WERI-Rb-1 (cell line): Measurements from ENCODE around the gene PCK1.

Source experiments
- DNase-seq: peaks from one replicate; pipeline ENCODE4 v3.0.0-alpha.2; 2020
- H3K27ac ChIP-seq: fragments of 250-450 bp; sonication (Bioruptor Pico); 2 replicates; pipeline ENCODE4 v1.5.1; 2020; ENCODE audit warnings: mild to moderate bottlenecking, moderate library complexity
- H3K27me3 ChIP-seq: fragments of 250-450 bp; sonication (Bioruptor Pico); 2 replicates; pipeline ENCODE4 v1.5.1; 2021; ENCODE audit warnings: mild to moderate bottlenecking, low read depth, moderate library complexity; ENCODE audit not compliant: insufficient read depth, severe bottlenecking
- H3K36me3 ChIP-seq: fragments of 250-450 bp; sonication (Bioruptor Pico); 2 replicates; pipeline ENCODE4 v1.5.1; 2020; ENCODE audit warnings: mild to moderate bottlenecking, moderate library complexity
- H3K4me3 ChIP-seq: 2 replicates; pipeline ENCODE4 v1.5.1; 2011; ENCODE audit warnings: low read depth, mild to moderate bottlenecking, control low read depth, low read length
- H3K9me3 ChIP-seq: fragments of 250-450 bp; sonication (Bioruptor Pico); 2 replicates; pipeline ENCODE4 v1.5.1; 2021; ENCODE audit warnings: mild to moderate bottlenecking, moderate library complexity; ENCODE audit not compliant: severe bottlenecking
- TF ChIP-seq, protein P1 (sequence below): IDR thresholded peaks from 2 replicates; pipeline ENCODE4 v1.5.1; 2011; ENCODE audit warnings: low read depth, mild to moderate bottlenecking, control low read depth, inconsistent platforms, low read length

Gene PCK1

DNA sequence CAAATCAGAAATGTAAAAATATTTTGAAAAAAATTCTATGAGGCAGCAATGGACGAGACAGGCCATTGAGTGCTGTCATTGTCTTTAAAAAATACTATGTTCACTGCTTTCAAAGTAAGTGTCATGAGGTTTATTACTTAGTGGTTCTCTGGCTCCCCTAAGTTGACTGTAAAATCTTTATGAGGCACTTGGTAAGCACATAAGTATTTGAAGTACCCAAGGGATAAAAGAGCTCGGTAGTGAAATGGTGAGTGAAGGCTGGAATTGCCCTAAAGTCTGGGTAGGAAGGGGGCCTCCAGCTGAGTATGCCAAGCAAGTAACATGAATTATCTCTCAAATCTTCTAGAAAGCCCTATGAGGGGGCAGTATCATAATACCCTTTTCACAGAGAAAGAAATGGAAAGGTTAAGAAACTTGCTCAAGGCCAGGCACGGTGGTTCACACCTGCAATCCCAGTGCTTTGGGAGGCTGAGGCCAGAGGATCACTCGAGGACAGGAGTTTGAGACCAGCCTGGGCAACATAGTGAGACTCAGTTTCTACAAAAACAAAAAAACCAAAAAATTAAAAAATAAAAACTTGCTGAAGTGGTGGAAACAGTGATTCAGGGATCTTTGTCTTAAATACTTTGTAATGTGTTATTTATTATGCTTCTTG, 30.5 kb upstream of the PCK1 start:
- Histone ChIP-seq H3K27me3 (no peaks in the 10 kb centered on the region), H3K36me3 (no peaks in the 10 kb centered on the region), H3K27ac (no peak overlapping the region), H3K4me3 (no peak overlapping the region), H3K9me3 (peaks cover 5% of the 10 kb centered on the region)
- DNase-seq = no peak
- TF ChIP-seq, protein P1, sequence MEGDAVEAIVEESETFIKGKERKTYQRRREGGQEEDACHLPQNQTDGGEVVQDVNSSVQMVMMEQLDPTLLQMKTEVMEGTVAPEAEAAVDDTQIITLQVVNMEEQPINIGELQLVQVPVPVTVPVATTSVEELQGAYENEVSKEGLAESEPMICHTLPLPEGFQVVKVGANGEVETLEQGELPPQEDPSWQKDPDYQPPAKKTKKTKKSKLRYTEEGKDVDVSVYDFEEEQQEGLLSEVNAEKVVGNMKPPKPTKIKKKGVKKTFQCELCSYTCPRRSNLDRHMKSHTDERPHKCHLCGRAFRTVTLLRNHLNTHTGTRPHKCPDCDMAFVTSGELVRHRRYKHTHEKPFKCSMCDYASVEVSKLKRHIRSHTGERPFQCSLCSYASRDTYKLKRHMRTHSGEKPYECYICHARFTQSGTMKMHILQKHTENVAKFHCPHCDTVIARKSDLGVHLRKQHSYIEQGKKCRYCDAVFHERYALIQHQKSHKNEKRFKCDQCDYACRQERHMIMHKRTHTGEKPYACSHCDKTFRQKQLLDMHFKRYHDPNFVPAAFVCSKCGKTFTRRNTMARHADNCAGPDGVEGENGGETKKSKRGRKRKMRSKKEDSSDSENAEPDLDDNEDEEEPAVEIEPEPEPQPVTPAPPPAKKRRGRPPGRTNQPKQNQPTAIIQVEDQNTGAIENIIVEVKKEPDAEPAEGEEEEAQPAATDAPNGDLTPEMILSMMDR = no peak

DNA sequence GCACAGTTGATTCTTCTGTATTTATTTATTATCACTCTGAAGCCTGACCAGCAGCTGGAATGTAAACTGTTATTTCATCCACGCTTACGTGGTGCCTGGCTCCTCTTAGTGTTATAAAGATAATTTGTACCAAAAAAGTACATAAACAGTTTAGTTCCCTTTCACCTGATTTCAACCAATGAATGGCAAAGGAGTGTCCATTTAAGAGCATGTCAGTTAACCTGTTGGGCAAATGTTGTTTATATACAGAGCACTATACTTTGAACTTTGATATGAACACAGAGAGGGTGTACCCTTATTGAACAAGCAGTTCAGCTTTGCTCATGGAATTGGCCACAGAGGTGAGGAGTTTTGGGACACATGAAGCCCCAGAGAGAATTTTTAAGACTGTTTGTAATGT, 28.8 kb upstream of the PCK1 start:
- Histone ChIP-seq H3K4me3 (no peak overlapping the region), H3K27ac (no peak overlapping the region), H3K36me3 (no peaks in the 10 kb centered on the region), H3K27me3 (no peaks in the 10 kb centered on the region), H3K9me3 (peaks cover 17% of the 10 kb centered on the region)
- DNase-seq = no peak
- TF ChIP-seq, protein P1 = no peak

DNA sequence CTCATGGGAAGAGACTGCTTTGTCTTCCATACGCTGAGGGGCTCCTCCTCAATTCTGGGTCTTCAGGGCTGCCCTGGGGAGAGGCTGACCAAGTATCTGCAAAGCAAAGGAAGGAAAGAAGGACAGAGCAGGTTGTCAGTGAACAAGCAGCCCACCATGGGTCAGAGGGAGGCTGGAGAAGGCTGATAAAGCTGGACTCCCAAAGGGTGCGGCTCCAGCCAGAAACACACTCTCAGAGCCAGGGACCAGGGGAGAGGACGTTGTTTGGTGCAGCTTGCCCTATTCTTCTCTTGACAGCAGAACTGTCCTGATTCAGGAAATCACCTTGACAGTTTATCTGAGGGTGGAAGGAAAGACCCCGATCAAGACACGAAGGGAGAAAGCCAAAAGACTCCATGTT, 25.6 kb upstream of the PCK1 start:
- TF ChIP-seq, protein P1 = no peak
- Histone ChIP-seq H3K27me3 (no peaks in the 10 kb centered on the region), H3K4me3 (no peak overlapping the region), H3K9me3 (peaks cover 18% of the 10 kb centered on the region), H3K36me3 (no peaks in the 10 kb centered on the region), H3K27ac (no peak overlapping the region)
- DNase-seq = no peak

DNA sequence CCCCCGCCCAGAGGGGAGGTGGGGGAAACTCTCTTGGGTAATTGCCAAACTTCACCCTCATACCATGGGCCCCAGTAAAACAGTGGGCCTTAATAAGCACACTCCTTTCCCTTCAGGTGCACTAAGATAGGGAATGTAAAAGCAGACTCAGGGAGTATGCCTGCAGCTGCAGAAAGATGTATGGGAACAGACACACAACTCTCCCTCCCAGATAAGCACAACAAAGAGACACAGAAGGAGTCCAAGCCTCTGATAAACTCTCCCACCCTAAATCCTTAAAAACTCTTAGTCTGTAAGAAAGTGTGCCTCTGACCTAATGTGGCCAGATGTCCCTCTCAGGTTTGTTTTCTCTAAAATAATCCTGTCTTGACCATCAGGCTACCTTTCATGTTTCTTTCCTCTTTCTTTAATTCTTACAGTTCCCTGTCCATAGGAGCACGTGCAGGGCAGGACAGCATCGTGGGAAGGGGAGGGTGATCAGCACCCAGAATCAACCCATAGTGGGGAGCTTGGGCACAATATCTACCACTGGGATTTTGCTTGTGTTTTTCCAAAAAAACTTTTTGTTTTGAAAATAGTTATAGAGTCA, 24.7 kb upstream of the PCK1 start:
- DNase-seq = no peak
- H3K27me3 ChIP-seq = no peaks in the 10 kb centered on the region
- TF ChIP-seq, protein P1 = no peak
- no peak overlapping the region for H3K4me3 ChIP-seq
- no peak overlapping the region for H3K27ac ChIP-seq
- no peaks in the 10 kb centered on the region for H3K36me3 ChIP-seq
- H3K9me3 ChIP-seq = peaks cover 18% of the 10 kb centered on the region

DNA sequence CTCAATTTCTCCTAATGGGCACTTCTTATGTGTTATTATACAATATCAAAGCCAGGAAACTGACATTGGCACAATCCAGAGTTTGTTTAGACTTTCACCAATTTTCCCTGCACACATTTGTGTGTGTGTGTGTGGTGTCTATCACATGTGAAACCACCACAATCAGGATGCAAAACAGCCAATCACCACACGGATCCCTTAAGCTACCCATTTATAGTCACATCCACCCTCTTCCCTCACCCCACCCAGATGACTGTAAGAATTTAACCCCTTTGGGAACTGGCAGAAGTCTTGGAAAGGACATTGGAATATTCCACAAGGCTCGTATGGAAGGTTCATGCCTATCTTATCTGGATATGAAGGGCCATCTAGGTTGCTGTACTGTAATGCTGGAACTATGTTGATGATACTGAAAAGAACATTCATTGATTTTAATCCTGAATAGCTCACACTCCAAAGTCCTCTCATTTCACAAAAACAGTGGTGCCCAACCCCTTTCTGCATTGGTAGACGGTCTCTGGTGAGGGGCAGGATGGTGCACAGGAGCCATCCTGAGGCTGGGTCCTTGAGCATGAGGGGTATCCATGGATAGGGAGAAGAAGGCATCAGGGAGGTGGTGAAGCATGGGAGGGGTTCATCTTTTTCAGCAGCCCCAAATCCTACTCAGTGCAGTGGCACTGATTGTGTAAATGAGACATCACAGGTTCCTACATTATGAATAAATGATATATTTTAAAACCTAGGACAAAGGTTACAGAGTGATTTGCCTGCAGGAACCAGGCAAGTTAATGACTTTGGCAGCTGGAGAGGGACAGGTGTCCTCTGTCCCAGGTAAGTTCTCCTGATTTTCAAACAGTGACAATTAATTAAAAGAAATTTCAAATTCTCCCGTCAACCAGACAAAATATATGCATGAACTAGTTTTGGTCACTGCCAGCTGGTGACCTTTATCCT, 23.9 kb upstream of the PCK1 start:
- DNase-seq = no peak
- TF ChIP-seq, protein P1 = no peak
- Histone ChIP-seq H3K27me3 (no peaks in the 10 kb centered on the region), H3K9me3 (peaks cover 18% of the 10 kb centered on the region), H3K4me3 (no peak overlapping the region), H3K27ac (no peak overlapping the region), H3K36me3 (no peaks in the 10 kb centered on the region)
